22Rv1 (cell line): ENCODE measurements around the gene SAT2.

Source experiments
- CTCF ChIP-seq: fragments of 450-650 bp; IDR thresholded peaks from 2 replicates; pipeline ENCODE4 v1.5.1; 2017; ENCODE audit warnings: mild to moderate bottlenecking
- ZFX ChIP-seq: fragments of 450-650 bp; IDR thresholded peaks from 2 replicates; pipeline ENCODE4 v1.6.1; 2017; ENCODE audit warnings: antibody characterized with exemption, borderline replicate concordance

GRCh38 chr17:7579834-7580603 lies 47.6 kb downstream of the SAT2 start:
- TF ChIP-seq CTCF (no peak), ZFX (no peak)
